Hepatocyte (in vitro differentiated cells): ENCODE measurements around the gene DCLK2. TPM values are rescaled to one million over a fixed set of nuclear protein-coding genes. Genes with fewer than 3 reads are reported as not detected.

ENCODE experiments used
- DNase-seq: peaks from one replicate; pipeline ENCODE4 v3.0.0-alpha.2; 2016; ENCODE audit warnings: low spot score
- H2AFZ ChIP-seq: fragments of 200-600 bp; sonication (generic); 2 replicates; pipeline ENCODE4 v1.6.0; 2016; ENCODE audit warnings: antibody characterized with exemption, mild to moderate bottlenecking
- H3K27ac ChIP-seq: fragments of 200-600 bp; sonication (generic); 2 replicates; pipeline ENCODE4 v1.5.1; 2016; ENCODE audit warnings: mild to moderate bottlenecking
- H3K27me3 ChIP-seq: fragments of 200-600 bp; sonication (generic); 2 replicates; pipeline ENCODE4 v1.6.1; 2016
- H3K36me3 ChIP-seq: fragments of 200-600 bp; sonication (generic); replicated peaks from 2 replicates; pipeline ENCODE4 v1.5.1; 2016; ENCODE audit warnings: low read depth; ENCODE audit not compliant: insufficient read depth
- H3K4me1 ChIP-seq: fragments of 200-600 bp; sonication (generic); 2 replicates; pipeline ENCODE4 v1.5.1; 2016; ENCODE audit warnings: mild to moderate bottlenecking, moderate library complexity; ENCODE audit not compliant: insufficient read depth
- H3K4me2 ChIP-seq: fragments of 200-600 bp; sonication (generic); 2 replicates; pipeline ENCODE4 v1.6.0; 2016
- H3K4me3 ChIP-seq: fragments of 200-600 bp; sonication (generic); 2 replicates; pipeline ENCODE4 v1.5.1; 2016; ENCODE audit warnings: mild to moderate bottlenecking
- H3K79me2 ChIP-seq: fragments of 200-600 bp; sonication (generic); 2 replicates; pipeline ENCODE4 v1.6.0; 2017; ENCODE audit warnings: mild to moderate bottlenecking
- H3K9me2 ChIP-seq: fragments of 200-600 bp; sonication (generic); replicated peaks from 2 replicates; pipeline ENCODE4 v1.6.0; 2017; ENCODE audit warnings: mild to moderate bottlenecking; ENCODE audit not compliant: insufficient read depth
- H3K9me3 ChIP-seq: fragments of 200-600 bp; sonication (generic); 2 replicates; pipeline ENCODE4 v1.5.1; 2016; ENCODE audit warnings: low read depth, mild to moderate bottlenecking
- H4K20me1 ChIP-seq: fragments of 200-600 bp; sonication (generic); 2 replicates; pipeline ENCODE4 v1.6.0; 2016; ENCODE audit warnings: mild to moderate bottlenecking; ENCODE audit not compliant: insufficient read depth, poor library complexity, severe bottlenecking
- CTCF ChIP-seq: fragments of 200-600 bp; sonication (generic); IDR thresholded peaks from 2 replicates; pipeline ENCODE4 v1.5.1; 2016; ENCODE audit warnings: antibody characterized with exemption, mild to moderate bottlenecking; ENCODE audit not compliant: poor library complexity
- EZH2 ChIP-seq: fragments of 200-600 bp; sonication (generic); IDR thresholded peaks from 2 replicates; pipeline ENCODE4 v1.6.1; 2016; ENCODE audit warnings: antibody characterized with exemption, mild to moderate bottlenecking, borderline replicate concordance
- EZH2phosphoT487 ChIP-seq: fragments of 200-600 bp; sonication (generic); IDR thresholded peaks from one replicate; pipeline ENCODE4 v1.6.1; 2018; ENCODE audit warnings: antibody characterized with exemption, mild to moderate bottlenecking, low read depth, moderate library complexity; ENCODE audit not compliant: unreplicated experiment, severe bottlenecking
- WGBS: methylation state at CpG from one replicate; pipeline ENCODE4 v1.1.6; 2016; ENCODE audit warnings: low lambda C conversion rate; ENCODE audit errors: missing lambda C conversion rate; 5-methylcytosine and 5-hydroxymethylcytosine counted together
- polyA plus RNA-seq: library from polyadenylated mRNA; unstranded; fragments of >200 nt; fragmentation: Nextera tagmentation; extraction: Ambion mirVana; gene quantifications from 2 replicates; pipeline ENCODE4 v1.2.1, GENCODE V29; 2016
- total RNA-seq: library from RNA; depleted of rRNA; stranded (reverse); fragments of >200 nt; gene quantifications from 2 replicates; pipeline ENCODE4 v1.2.3, GENCODE V29; 2014

DCLK2 gene
- total and polyA plus RNA-seq, 2 experiments from 2014 or later = 1.5 to 2.8 TPM

GRCh38 chr4:150280081-150280895 lies 202.0 kb downstream of the DCLK2 start:
- H3K9me2 ChIP-seq = no peaks in the 10 kb centered on the region
- H3K4me2 ChIP-seq = no peak overlapping the region
- DNase-seq = peak; percentile 11
- no peaks in the 10 kb centered on the region for H3K4me1 ChIP-seq
- H3K4me3 ChIP-seq = no peak overlapping the region
- H3K79me2 ChIP-seq = no peaks in the 10 kb centered on the region
- WGBS = 68% methylated on average over 9 of the region's 9 CpGs
- no peak overlapping the region for H2AFZ ChIP-seq
- no peaks in the 10 kb centered on the region for H4K20me1 ChIP-seq
- no peaks in the 10 kb centered on the region for H3K9me3 ChIP-seq
- H3K27me3 ChIP-seq = no peaks in the 10 kb centered on the region
- H3K27ac ChIP-seq = no peak overlapping the region
- TF ChIP-seq EZH2phosphoT487 (no peak), EZH2 (no peak), CTCF (no peak)
- no peaks in the 10 kb centered on the region for H3K36me3 ChIP-seq

GRCh38 chr4:150280975-150281374 lies 202.7 kb downstream of the DCLK2 start:
- no peak overlapping the region for H3K4me3 ChIP-seq
- no peak overlapping the region for H3K4me2 ChIP-seq
- no peak overlapping the region for H3K27ac ChIP-seq
- no peaks in the 10 kb centered on the region for H3K79me2 ChIP-seq
- no peaks in the 10 kb centered on the region for H3K27me3 ChIP-seq
- H3K36me3 ChIP-seq = no peaks in the 10 kb centered on the region
- TF ChIP-seq EZH2 (no peak), CTCF (no peak), EZH2phosphoT487 (no peak)
- no peaks in the 10 kb centered on the region for H3K9me2 ChIP-seq
- no peaks in the 10 kb centered on the region for H3K9me3 ChIP-seq
- no peak for DNase-seq
- H3K4me1 ChIP-seq = no peaks in the 10 kb centered on the region
- no peak overlapping the region for H2AFZ ChIP-seq
- no peaks in the 10 kb centered on the region for H4K20me1 ChIP-seq
- WGBS = 99% methylated on average over 8 of the region's 8 CpGs

- 75% methylated on average over 1 of the region's 1 CpG for WGBS
- Histone ChIP-seq H3K27me3 (no peaks in the 10 kb centered on the region), H3K79me2 (no peaks in the 10 kb centered on the region), H4K20me1 (no peaks in the 10 kb centered on the region), H3K4me2 (no peak overlapping the region), H3K9me2 (no peaks in the 10 kb centered on the region), H3K36me3 (no peaks in the 10 kb centered on the region), H3K4me1 (no peaks in the 10 kb centered on the region), H3K27ac (no peak overlapping the region), H2AFZ (no peak overlapping the region), H3K4me3 (no peak overlapping the region), H3K9me3 (no peaks in the 10 kb centered on the region)
- TF ChIP-seq EZH2phosphoT487 = no peak
- no peak for TF ChIP-seq CTCF
- no peak for TF ChIP-seq EZH2
- no peak for DNase-seq
Observed at GRCh38 chr4:150283689-150284088, 205.4 kb downstream of the DCLK2 start.
